Neural cell (in vitro differentiated cells): ENCODE data around the gene RTP2. TPM values are rescaled to one million over a fixed set of nuclear protein-coding genes. Genes with fewer than 3 reads are reported as not detected.

Source experiments
- H2AFZ ChIP-seq: fragments of 200-600, 300-800 bp; sonication (generic), shearing (Covaris generic); 2 replicates; pipeline ENCODE4 v1.6.0; 2014; ENCODE audit warnings: low read depth, mild to moderate bottlenecking, antibody characterized with exemption, low read length, moderate library complexity
- H3F3A ChIP-seq: fragments of 200-600 bp; shearing (Covaris generic); 2 replicates; pipeline ENCODE4 v1.6.1; 2016; ENCODE audit warnings: mild to moderate bottlenecking, moderate library complexity, mixed read lengths, antibody characterized with exemption, low read length; ENCODE audit not compliant: insufficient read depth, poor library complexity, severe bottlenecking
- H3K27ac ChIP-seq: fragments of 200-600, 300-800 bp; sonication (generic), shearing (Covaris generic); 2 replicates; pipeline ENCODE4 v1.5.1; 2014; ENCODE audit warnings: mild to moderate bottlenecking, low read length, moderate library complexity
- H3K27me3 ChIP-seq: fragments of 300-800, 200-600 bp; sonication (generic), shearing (Covaris generic); 2 replicates; pipeline ENCODE4 v1.6.0; 2014; ENCODE audit warnings: mild to moderate bottlenecking, low read depth, low read length, moderate library complexity; ENCODE audit not compliant: insufficient read depth
- H3K36me3 ChIP-seq: fragments of 300-800, 200-600 bp; sonication (generic), shearing (Covaris generic); 2 replicates; pipeline ENCODE4 v1.5.1; 2014; ENCODE audit warnings: mild to moderate bottlenecking, antibody characterized with exemption, low read length, moderate library complexity; ENCODE audit not compliant: insufficient read depth
- H3K4me2 ChIP-seq: fragments of 300-800, 200-600 bp; sonication (generic), shearing (Covaris generic); 2 replicates; pipeline ENCODE4 v1.6.0; 2014; ENCODE audit warnings: mild to moderate bottlenecking, low read length
- H3K4me3 ChIP-seq: fragments of 300-800, 200-600 bp; sonication (generic), shearing (Covaris generic); 2 replicates; pipeline ENCODE4 v1.5.1; 2014; ENCODE audit warnings: mild to moderate bottlenecking, low read length, moderate library complexity
- H3K79me2 ChIP-seq: fragments of 200-600 bp; shearing (Covaris generic); replicated peaks from 2 replicates; pipeline ENCODE4 v1.6.0; 2014; ENCODE audit warnings: mild to moderate bottlenecking, low read length, moderate library complexity; ENCODE audit not compliant: insufficient read depth
- H3K9ac ChIP-seq: fragments of 300-800, 200-600 bp; sonication (generic), shearing (Covaris generic); 2 replicates; pipeline ENCODE4 v1.6.1; 2016; ENCODE audit warnings: mild to moderate bottlenecking, low read length, mixed read lengths
- H3K9me2 ChIP-seq: fragments of 200-600 bp; shearing (Covaris generic); 2 replicates; pipeline ENCODE4 v1.6.1; 2016; ENCODE audit warnings: mild to moderate bottlenecking, low read length, mixed read lengths; ENCODE audit not compliant: insufficient read depth
- H3K9me3 ChIP-seq: fragments of 200-600, 300-800 bp; sonication (generic), shearing (Covaris generic); 2 replicates; pipeline ENCODE4 v1.6.1; 2016; ENCODE audit warnings: mild to moderate bottlenecking, mixed run types, low read length, moderate library complexity, mixed read lengths
- H4K20me1 ChIP-seq: fragments of 200-600 bp; shearing (Covaris generic); 2 replicates; pipeline ENCODE4 v1.6.1; 2016; ENCODE audit warnings: mild to moderate bottlenecking, mixed run types; ENCODE audit not compliant: insufficient read depth
- EP300 ChIP-seq: fragments of 450-650 bp; conservative IDR thresholded peaks from 2 replicates; pipeline ENCODE4 v1.6.1; 2014; ENCODE audit warnings: antibody characterized with exemption, mild to moderate bottlenecking, moderate library complexity; ENCODE audit not compliant: poor library complexity, severe bottlenecking
- EZH2 ChIP-seq: fragments of 200-600, 300-800 bp; shearing (Covaris generic), sonication (generic); IDR thresholded peaks from 2 replicates; pipeline ENCODE4 v1.6.1; 2014; ENCODE audit warnings: antibody characterized with exemption, low read length, borderline replicate concordance, mild to moderate bottlenecking; ENCODE audit not compliant: insufficient read depth, poor library complexity, severe bottlenecking
- MXI1 ChIP-seq: fragments of 450-650 bp; conservative IDR thresholded peaks from 2 replicates; pipeline ENCODE4 v1.6.1; 2014; ENCODE audit warnings: antibody characterized with exemption, mild to moderate bottlenecking; ENCODE audit not compliant: poor library complexity, severe bottlenecking
- POLR2AphosphoS5 ChIP-seq: IDR thresholded peaks from 2 replicates; pipeline ENCODE4 v1.6.1; 2012
- RAD21 ChIP-seq: fragments of 450-650 bp; conservative IDR thresholded peaks from 2 replicates; pipeline ENCODE4 v1.6.1; 2014; ENCODE audit warnings: antibody characterized with exemption, mild to moderate bottlenecking, moderate library complexity
- SMC3 ChIP-seq: fragments of 450-650 bp; conservative IDR thresholded peaks from 2 replicates; pipeline ENCODE4 v1.6.1; 2014; ENCODE audit warnings: antibody characterized with exemption, mild to moderate bottlenecking, moderate library complexity; ENCODE audit not compliant: poor library complexity
- TAF1 ChIP-seq: IDR thresholded peaks from 2 replicates; pipeline ENCODE4 v1.6.1; 2012; ENCODE audit warnings: low read depth
- polyA plus RNA-seq: library from polyadenylated mRNA; depleted of rRNA; stranded (reverse); fragments of >200 nt; gene quantifications from 2 replicates; pipeline ENCODE4 v1.2.3, GENCODE V29; 2014
- TF ChIP-seq, protein P1 (sequence below): fragments of 450-650 bp; IDR thresholded peaks from 2 replicates; pipeline ENCODE4 v1.5.1; 2014; ENCODE audit warnings: antibody characterized with exemption, mild to moderate bottlenecking, moderate library complexity; ENCODE audit not compliant: poor library complexity, severe bottlenecking
- TF ChIP-seq, protein P2 (sequence below): IDR thresholded peaks from 2 replicates; pipeline ENCODE4 v1.6.1; 2012; ENCODE audit warnings: borderline replicate concordance

RTP2 gene
- polyA plus RNA-seq, 1 donor from 2014 or later: not detected

DNA sequence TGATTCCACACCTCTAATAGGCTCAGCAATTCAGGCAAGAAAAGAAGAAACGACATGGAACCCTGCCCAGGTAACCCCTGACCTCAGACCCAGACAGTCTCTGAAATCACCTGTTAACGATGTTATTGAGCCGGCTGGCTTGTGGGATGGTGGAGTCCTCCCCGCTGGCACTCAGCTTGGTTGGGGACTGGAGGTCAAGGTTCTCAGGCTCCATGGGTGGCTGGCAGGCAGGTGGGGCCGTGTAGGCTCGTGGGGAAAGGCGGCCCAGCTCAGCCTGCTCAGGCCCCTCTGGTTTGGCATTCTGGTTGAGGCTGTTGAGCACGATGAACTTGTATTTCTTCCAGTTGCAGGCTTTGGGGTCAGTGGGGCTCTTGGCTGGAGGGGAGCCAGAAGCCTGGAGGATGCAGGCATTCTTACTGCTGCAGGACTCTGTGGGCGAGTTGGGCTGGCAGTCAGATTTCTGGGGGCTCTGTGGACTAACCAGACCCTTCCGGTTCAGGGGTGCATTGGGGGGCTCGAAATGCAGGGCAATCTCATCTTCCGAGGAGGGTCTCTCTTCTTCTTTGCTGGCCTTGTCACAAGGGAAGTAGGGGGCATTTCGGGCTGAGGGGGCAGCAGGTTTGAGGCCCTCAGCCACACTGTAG lies 26.7 kb upstream of the RTP2 start:
- TF ChIP-seq POLR2AphosphoS5: no peak
- TF ChIP-seq, protein P1, sequence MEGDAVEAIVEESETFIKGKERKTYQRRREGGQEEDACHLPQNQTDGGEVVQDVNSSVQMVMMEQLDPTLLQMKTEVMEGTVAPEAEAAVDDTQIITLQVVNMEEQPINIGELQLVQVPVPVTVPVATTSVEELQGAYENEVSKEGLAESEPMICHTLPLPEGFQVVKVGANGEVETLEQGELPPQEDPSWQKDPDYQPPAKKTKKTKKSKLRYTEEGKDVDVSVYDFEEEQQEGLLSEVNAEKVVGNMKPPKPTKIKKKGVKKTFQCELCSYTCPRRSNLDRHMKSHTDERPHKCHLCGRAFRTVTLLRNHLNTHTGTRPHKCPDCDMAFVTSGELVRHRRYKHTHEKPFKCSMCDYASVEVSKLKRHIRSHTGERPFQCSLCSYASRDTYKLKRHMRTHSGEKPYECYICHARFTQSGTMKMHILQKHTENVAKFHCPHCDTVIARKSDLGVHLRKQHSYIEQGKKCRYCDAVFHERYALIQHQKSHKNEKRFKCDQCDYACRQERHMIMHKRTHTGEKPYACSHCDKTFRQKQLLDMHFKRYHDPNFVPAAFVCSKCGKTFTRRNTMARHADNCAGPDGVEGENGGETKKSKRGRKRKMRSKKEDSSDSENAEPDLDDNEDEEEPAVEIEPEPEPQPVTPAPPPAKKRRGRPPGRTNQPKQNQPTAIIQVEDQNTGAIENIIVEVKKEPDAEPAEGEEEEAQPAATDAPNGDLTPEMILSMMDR: no peak
- no peak for TF ChIP-seq EZH2
- no peak for TF ChIP-seq EP300
- TF ChIP-seq, protein P2, sequence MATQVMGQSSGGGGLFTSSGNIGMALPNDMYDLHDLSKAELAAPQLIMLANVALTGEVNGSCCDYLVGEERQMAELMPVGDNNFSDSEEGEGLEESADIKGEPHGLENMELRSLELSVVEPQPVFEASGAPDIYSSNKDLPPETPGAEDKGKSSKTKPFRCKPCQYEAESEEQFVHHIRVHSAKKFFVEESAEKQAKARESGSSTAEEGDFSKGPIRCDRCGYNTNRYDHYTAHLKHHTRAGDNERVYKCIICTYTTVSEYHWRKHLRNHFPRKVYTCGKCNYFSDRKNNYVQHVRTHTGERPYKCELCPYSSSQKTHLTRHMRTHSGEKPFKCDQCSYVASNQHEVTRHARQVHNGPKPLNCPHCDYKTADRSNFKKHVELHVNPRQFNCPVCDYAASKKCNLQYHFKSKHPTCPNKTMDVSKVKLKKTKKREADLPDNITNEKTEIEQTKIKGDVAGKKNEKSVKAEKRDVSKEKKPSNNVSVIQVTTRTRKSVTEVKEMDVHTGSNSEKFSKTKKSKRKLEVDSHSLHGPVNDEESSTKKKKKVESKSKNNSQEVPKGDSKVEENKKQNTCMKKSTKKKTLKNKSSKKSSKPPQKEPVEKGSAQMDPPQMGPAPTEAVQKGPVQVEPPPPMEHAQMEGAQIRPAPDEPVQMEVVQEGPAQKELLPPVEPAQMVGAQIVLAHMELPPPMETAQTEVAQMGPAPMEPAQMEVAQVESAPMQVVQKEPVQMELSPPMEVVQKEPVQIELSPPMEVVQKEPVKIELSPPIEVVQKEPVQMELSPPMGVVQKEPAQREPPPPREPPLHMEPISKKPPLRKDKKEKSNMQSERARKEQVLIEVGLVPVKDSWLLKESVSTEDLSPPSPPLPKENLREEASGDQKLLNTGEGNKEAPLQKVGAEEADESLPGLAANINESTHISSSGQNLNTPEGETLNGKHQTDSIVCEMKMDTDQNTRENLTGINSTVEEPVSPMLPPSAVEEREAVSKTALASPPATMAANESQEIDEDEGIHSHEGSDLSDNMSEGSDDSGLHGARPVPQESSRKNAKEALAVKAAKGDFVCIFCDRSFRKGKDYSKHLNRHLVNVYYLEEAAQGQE: no peak
- TF ChIP-seq MXI1: no peak
- H3K27me3 ChIP-seq: no peaks in the 10 kb centered on the region
- H3K9me2 ChIP-seq: no peaks in the 10 kb centered on the region
- no peak overlapping the region for H3K9ac ChIP-seq
- no peaks in the 10 kb centered on the region for H3K9me3 ChIP-seq
- no peaks in the 10 kb centered on the region for H4K20me1 ChIP-seq
- no peaks in the 10 kb centered on the region for H3K79me2 ChIP-seq
- no peak overlapping the region for H2AFZ ChIP-seq
- H3K36me3 ChIP-seq: no peaks in the 10 kb centered on the region
- H3K27ac ChIP-seq: no peak overlapping the region
- no peak overlapping the region for H3K4me3 ChIP-seq
- no peak overlapping the region for H3K4me2 ChIP-seq
- H3F3A ChIP-seq: no peaks in the 10 kb centered on the region

DNA sequence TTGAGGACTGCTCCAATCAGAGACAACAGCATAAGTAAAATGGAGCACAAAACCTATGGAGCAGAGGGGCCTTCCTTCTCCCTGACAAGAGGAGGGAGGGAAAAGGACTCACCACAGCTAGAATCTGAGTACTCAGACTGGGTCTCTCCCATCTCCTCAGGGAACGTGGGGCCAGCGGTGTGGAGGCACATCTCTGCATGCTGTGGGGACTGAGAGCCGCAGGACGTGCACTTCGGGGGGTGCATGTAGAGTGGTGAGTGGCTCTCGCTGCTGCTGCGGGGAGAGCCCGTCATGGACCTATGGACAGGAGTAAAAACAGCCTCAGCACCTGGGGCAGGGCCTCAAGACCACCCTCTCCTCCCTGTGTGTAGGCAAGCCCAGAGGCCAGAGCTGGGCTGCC lies 25.9 kb upstream of the RTP2 start:
- H3K27me3 ChIP-seq: no peaks in the 10 kb centered on the region
- H3K9me2 ChIP-seq: no peaks in the 10 kb centered on the region
- H3K36me3 ChIP-seq: no peaks in the 10 kb centered on the region
- no peaks in the 10 kb centered on the region for H4K20me1 ChIP-seq
- no peak overlapping the region for H3K9ac ChIP-seq
- H3K9me3 ChIP-seq: no peaks in the 10 kb centered on the region
- no peak overlapping the region for H3K27ac ChIP-seq
- H3K4me2 ChIP-seq: no peak overlapping the region
- no peak overlapping the region for H3K4me3 ChIP-seq
- no peaks in the 10 kb centered on the region for H3F3A ChIP-seq
- no peaks in the 10 kb centered on the region for H3K79me2 ChIP-seq
- TF ChIP-seq EZH2 (no peak), EP300 (no peak), TAF1 (no peak), MXI1 (no peak), SMC3 (no peak), RAD21 (no peak), POLR2AphosphoS5 (no peak)
- TF ChIP-seq, protein P2: no peak
- TF ChIP-seq, protein P1: no peak
- no peak overlapping the region for H2AFZ ChIP-seq
